NCI-H460 (cell line): ENCODE results near the gene DACT2. TPM values are rescaled to one million over a fixed set of nuclear protein-coding genes. Genes with fewer than 3 reads are reported as not detected.
"Not testable (repeated sequence)": the region's sequence is repeated elsewhere in the genome, so short reads cannot be mapped to it uniquely, and the experiment has no call there.

ENCODE experiments used
- DNase-seq: peaks from one replicate; pipeline ENCODE4 v3.0.0-alpha.2; 2016; ENCODE audit warnings: low read depth; ENCODE audit errors: extremely low read depth
- total RNA-seq: library from RNA; depleted of rRNA; stranded (reverse); fragments of >200 nt; shearing (Covaris generic); gene quantifications from 2 replicates; pipeline ENCODE4 v1.2.3, GENCODE V29; 2014

DACT2 gene
- total RNA-seq, 1 experiment from 2014 or later: not detected

DNA sequence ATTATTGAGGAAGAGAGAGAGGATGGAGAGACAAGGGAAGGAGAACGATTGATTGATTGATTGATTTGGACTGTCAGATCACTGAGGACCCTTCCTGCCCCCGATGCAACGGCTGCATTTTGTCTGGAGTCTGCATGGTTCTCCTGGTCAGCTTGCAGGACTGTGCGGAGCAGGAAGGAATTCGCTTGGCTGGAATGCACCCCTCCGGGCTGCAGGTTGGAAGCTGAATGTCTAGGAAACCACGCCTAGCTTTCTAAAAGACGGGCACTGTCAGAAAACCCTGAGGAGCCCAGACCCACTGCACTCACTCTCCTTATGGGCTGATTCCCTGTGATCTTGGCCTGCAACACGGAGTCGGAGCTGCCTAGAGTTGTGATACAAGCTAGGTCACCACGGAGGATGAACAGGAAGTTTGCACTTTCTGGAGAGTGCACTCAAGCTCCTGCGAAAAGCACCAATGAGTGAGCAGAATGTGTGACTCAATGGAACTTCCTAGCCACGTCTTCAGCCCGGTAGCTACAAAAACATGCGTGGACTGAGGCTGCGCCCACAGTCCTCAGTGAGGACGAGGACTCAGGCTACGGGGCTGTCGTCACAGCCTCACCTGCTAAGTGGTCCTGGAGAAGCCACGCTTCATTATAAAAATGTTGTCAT is 14.4 kb downstream of the DACT2 start:
- no peak for DNase-seq

DNA sequence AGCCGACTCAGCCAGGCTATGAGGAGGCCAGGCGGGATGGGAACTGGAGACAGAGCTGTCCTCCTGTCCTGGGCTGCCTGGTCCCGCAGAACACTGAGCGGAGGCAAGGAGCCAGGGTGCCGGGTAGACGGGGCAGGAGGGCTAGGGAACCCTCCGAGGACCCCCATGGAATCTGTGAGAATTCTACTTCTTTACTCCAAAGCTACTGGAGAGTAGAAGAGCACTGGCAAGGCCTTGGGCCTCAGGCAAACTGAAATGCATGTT is 14.9 kb downstream of the DACT2 start:
- no peak for DNase-seq

DNA sequence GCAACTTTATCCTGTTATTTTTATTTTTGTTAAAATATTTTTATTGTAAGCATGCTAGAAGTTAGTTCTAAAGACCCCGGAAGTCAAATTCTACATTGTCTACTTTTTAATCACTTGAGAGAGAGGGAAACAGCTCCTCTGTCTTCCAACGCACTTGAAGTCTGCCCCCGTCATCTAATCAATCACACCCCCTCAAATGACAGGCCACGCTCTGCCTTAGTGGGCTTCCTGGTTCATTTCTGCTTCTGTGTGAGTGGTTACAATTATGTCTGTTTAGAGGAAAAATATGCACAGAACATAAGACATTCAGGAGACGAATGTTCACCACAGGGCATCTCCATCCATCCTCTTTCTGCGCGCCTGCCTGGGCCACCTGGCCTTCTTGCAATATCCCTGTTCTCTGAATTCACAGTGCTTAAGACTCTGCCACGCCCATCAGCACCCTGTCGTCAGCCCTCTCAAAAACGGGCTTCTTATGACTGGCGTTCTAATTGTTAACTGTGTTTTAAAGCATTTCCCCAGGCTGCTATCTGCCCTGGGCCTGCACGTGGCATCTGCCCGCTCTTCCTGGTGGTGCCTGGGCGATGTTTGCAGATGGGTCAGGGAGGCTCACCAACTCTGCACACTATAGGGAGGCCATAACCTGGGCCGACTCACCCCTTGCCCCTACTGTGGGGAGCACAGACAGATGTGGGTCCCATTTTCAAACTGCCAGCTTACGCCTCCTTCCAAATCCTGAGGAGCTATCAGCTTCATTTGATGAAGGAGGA is 15.4 kb downstream of the DACT2 start:
- DNase-seq: no peak

GRCh38 chr6:168302534-168302933 is 17.0 kb downstream of the DACT2 start:
- DNase-seq: no peak

- DNase-seq: no peak
Observed at GRCh38 chr6:168301648-168302398, 17.8 kb downstream of the DACT2 start.

GRCh38 chr6:168300975-168301647 is 18.5 kb downstream of the DACT2 start:
- DNase-seq: no peak

GRCh38 chr6:168299541-168300511 is 19.8 kb downstream of the DACT2 start:
- no peak for DNase-seq

DNA sequence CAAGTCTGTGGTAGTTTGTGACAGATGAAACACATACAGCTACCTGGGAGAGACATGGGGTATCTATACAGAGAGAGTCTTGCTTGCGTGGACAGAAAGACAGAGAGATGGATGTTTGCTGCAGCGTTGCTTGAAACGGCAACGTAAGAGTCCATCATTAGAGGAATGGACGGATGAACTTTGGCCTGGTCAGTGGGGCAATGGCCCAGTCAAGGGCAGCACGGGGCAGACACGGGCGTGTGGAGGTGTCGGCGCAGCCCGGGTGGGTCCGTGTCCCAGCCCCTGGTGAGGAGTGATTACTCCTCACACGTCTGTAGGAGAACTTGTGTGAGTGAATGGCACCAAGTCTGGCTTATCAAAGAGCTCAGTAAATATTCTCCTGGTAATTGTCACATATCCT is 21.9 kb downstream of the DACT2 start:
- DNase-seq: no peak

DNA sequence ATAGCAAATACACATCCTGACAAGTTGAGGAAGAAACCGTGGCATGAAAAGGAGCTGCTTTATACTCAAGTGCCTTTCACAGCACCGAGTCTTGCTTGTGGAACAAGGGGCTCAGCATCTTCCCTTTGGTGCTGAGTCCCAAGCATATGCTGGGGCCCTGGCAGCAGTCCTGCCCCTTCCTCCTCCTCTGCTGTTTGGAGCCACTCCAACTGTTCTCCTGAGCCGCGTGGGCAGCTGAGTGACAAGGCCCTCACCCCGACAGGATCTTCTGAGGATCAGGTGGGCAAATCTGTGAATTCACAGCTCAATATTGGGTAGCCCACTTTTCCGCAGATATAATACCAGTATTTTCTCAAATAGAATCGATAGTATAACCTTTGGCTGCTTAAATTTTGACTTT is 24.7 kb downstream of the DACT2 start:
- DNase-seq: no peak

DNA sequence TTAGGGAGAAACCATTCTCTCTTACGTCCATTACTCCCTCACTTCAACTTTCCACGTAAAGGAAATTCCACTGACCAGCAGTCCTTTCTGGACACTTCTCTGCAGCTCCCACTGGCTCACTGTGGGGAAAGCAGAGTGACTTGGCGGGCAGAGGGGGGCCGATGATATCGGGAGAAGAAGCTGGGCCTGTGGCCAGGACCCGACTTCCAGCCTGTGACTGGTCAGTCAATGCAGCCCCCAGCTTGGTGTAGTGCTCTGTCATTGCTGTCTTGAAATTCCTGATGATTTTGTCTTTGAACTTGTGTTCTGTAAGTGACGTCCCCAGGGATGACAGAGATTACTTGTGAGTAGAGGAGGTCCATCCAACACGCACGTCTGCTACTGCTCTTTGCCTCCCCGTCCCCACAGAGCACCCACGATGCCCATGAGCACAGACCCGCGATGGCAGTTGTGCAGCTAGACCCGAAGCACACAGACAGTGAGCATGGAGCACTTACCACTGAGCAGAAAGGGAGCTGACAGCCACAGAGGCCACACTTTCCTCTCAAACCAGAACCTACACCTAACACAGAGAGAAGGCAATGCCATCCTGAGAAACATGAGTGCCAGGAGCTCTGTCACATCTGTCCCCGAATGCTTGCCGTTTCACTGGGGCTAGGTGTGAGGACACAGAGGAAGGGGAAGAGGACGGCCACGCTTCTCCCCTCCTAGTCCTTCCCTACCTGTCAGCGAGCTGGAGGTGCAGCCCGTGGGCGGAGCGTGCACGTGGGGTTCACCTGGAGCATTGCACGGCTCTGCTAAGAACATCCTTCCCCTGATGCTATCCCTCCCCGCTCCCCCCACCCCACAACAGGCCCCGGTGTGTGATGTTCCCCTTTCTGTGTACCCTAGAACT is 25.7 kb downstream of the DACT2 start:
- no peak for DNase-seq

DNA sequence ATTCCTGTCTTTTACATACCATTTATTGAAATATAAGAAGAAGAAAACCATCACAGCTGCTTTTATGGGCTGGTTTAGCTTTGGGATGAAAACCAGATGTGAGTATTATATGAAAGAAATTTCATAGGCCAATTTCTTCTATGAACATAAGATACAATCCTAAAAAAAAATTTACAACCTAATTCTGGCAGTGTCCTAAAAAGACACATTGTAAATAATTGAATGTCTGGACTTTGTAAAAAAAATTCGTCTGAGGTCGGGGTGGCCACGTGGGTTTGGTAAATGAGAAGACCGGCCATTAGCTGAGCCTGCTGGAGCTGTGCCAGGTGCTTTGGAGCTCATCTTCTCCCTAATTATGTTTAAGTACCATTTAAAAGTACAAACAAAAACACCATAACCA is 26.8 kb downstream of the DACT2 start:
- DNase-seq: no peak

GRCh38 chr6:168291450-168291849 is 28.1 kb downstream of the DACT2 start:
- no peak for DNase-seq

DNA sequence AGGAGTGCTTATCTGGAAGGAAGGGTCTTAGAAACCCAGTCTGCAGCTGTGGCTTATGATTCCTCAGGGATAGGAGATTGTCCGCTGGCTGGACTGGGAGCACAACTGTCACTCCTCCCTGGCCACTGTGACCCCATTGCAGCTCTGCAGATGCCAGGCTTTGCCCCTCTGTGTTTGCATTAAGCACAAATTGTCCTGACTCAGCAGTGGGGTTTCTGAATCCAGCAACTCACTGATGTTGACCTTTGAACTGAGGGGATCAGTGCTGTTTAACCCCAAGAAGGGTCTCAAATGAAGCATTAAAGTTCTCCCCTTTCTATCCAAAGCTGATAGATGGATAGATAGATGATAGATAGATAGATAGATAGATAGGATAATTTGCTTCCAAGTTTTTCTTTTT is 29.5 kb downstream of the DACT2 start:
- no peak for DNase-seq

DNA sequence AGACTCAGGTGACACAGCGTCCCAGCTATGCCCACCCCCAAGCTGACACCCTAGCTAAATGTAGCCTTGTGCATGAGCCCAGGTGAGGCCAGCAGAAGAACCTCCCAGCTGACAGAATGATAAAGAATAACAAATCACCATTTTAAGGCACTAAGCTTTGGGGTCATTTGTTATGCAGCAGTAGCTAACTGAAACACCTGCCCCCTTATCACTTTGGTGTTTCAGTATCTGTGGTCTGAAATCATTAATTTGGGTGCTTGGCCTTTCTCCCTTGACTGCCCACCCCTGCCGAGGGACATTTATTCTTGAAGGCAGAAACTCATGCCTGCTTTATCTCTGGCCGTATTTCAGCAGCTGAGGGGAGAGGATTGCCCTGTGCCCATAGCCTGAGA is 30.0 kb downstream of the DACT2 start:
- no peak for DNase-seq

DNA sequence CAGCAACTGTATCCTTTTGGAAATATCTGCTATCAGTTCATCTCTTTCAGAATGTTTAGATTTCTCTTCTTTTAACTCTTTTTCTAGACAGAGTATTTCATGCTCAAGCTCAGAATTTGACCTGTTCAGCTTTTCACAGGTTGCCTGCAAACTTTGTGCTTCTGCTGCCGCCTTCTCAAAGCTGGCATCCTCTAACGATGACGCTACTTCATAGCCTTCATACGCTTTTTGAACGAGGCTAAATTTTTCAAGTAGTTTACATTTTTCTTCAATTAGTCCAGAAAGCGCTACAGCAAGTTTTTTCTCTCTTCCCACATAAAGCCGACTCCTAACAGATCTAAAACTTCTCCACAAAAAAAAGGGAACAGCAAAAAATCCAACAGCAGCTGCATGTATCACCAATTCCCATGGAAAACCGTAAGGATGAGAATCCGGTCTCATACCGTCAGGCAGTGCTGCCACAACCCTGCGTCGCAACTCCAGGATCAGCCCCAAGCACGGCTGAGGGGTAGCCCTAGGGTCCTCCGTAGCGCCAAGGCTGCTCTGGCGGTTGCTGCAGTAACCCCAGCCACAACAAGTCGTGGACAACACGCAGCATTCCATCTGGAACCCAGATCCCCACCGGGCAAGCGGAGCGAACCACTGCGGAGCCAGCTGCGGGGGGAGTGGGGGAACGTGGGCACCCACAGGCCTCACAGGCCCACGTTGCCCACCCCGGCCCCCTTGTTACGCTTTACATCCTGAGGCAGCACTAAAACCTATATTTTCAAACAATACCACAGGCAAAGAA is 30.6 kb downstream of the DACT2 start:
- DNase-seq: no peak

DNA sequence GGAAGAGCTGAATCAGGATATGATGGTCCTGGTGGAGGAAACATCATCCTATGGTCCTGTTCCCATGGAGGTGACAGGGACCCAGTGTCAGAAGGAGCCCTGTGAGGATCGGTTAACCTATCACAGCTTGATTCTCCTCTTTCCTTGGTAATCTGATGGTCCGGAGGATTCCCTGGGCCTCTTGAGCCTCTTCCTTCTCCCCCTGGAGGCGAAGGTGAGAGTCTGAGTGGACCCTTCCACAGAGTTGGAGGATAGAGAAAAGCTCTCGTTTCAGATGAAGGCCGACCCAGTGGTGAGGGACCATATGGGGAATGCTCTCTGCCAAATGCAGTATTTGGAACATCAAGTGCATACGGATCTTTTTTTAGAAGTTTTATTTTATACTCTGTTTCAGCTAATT is 32.1 kb downstream of the DACT2 start:
- not testable (repeated sequence) for DNase-seq

DNA sequence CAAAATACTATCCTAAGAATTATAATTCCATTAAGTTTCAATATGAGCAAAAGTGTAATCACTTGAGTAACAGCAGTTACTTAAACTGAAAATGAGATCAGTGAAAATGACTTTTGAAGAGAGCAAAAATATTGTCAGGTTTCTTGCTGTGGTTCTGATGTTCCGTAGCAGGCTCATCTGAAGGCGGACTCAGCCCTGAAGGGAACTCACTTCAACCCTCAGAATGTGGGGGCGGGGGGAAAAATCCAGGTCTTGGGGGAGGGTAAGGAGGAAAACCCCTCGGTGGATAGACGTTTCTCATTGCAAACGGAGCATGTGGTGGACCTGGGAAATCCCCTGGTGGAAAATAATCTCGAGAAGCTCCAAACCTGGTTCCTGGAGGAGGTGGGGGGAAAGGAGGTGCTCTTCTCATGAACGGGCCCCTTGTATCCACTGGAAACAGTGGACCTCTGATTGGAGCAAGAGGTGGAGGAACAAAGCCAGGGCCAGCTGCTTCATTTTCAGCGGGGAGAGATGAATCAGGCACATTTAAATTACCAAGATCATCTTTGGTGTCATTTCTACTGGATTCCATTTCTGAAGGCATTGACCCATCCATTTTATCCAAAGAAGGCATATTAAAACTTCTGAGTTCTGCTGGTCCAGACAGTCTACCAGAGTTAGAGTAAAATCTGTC is 32.7 kb downstream of the DACT2 start:
- DNase-seq: not testable (repeated sequence)

DNA sequence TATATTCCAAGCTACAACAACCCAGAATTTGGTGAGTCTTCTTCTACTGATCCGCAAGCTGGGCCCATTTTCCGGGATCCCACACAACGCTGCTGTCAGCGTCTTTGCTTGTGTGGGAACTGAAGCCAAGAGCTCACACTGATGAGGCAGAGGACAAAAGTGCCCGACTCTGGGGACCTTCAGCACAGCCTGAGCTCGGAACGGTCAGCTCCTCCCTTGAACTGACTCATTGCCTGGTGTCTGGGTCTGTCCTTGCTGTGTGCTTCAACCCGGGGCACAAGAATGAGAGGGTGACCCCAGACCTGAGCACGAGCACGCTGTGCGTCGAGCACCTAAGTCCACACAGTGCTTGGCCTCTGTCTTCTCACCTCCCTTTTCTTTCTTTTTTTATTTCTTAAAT is 33.5 kb downstream of the DACT2 start:
- DNase-seq: no peak
